HG03439 (cell line): ENCODE results near the gene BAD.

Experiments
- ATAC-seq: cut with Tn5 transposase; IDR thresholded peaks from one replicate; pipeline ENCODE4 v1.9.1; 2021; ENCODE audit warnings: mild to moderate bottlenecking, moderate library complexity; ENCODE audit not compliant: unreplicated experiment

The BAD gene

DNA sequence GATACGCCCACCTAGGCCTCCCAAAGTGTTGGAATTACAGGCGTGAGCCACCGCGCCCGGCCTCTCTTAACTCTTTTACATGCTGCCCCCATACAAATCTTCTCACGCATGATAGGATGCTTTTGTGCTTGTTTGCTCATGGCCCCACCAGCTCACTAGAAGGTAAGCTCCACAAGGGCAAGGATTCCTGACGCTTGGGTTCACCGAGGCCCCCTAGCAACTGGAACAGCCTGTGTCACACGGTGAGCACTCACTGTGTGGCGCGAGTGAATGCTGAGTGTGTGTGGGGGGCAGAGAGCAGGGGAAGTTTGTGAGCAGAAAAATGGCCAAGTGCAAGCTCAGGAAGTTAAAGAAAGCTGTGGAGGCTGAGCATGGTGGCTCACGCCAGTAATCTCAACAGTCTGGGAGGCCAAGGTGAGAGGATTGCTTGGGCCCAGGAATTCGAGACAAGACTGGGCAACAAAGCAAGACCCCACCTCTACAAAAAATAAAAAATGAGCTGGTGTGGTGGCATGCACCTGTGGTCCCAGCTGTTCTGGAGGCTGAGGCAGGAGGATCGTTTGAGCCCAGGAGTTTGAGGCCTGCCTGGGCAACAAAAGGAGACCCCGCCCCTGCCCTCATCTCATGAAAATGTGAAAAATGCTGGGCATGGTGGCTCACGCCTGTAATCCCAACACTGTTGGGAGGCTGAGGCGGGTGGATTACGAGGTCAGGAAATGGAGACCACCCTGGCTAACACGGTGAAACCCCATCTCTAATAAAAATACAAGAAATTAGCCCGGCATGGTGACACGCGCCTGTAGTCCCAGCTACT, 2.3 kb downstream of the BAD start:
- ATAC-seq, result no peak

DNA sequence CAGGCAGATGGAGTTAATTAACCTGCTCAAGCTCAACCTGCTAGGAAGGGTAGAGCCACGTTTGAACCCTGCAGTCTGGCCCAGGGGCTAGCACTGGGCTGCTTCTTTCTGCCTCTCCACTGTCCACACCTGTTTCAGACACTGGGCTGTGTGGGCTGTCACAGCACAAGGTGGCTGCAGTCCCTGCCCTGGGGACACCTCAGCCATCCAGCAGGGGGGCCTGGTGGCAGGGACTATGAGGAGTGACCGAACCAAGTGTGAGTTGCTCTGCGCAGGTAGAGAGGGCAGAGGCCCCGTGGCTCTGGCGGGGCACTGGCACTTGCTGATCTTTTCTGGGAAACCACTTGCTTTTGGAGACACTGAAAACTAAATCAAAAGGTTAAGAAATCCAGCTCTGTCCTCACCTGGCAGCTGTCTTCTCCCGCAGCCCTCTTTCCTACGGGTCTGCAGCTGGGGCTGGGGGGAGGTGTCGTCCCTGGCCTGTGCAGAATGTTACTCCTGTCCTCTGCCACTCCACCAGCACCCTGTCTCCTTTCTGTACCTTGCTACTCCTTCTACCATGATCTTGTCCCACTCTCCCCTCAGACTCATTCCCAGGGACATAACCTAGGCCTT, 5.8 kb downstream of the BAD start:
- ATAC-seq, result no peak

DNA sequence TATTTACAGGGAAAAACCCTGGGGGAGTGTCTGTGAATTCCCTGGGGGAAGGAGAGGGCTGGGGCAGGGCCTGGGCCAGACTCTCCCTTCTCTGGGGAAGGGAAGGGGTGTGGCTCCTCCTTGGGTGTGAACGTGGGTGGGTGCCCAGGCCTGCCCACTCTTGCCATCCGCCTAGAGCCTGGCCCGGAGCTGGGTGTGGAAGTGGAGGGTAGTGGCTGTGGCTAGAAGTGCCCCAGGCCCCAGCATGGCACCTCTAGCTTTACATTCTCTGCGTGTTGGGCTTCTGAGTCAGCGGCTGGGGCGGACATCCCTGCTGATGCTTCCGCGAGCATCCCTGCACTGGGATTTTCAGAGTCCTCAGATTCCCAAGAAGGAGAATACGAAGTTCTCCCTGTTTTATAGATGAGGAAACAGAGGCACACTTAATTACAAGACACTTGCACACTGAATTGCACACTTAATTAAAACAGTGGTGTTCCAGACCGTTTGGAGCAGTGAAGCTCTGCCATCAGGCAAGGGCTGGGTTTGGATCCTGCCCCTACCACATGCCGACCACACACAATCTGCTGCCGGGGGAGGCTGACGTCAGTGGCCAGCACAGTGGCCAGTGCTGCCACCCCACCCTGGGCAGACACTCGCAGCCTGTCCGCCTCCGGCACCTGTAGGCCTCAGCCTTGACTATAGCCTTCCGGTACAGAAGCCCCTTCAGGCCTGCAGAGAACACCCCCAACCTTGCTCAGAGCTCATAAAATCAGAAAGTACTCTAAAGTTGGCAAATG, 7.6 kb downstream of the BAD start:
- no peak for ATAC-seq

GRCh38 chr11:64275841-64276240, 8.6 kb downstream of the BAD start:
- ATAC-seq, result no peak

DNA sequence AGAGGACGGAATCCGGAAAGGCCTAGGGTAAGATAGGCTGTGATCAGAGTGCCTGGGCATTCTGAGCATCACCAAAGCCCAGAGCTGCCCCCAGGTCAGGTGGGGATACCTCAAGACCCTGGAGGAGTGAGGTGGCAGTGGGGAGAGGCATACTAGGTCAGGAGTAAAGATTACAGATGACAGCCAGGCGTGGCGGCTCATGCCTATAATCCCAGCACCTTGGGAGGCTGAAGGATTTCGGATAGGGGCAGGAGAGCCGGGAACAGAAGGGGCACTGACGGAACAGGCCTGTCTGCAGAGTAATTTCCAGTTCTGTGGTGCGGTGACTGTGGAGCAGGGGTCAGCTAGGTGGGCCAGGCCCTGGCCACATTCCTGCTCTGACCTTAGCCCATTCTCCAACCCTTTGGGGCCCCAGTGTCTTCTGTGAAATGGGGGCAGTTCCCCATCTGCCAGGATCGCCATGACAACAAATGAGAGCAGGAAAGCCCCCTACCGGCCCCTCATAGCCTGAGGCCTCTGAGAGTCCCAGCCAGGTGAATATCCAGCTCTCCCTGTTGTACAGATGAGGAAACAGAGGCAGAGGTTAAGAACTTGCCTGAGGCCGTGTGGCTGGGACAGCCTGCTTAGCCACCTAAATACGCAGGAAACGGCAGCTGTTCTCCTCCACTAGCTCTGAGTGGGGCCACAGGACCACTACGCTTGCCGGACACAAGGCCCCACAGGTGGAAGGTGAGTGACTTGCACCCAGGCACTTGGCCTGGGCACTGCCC, 9.2 kb downstream of the BAD start:
- ATAC-seq, result no peak

DNA sequence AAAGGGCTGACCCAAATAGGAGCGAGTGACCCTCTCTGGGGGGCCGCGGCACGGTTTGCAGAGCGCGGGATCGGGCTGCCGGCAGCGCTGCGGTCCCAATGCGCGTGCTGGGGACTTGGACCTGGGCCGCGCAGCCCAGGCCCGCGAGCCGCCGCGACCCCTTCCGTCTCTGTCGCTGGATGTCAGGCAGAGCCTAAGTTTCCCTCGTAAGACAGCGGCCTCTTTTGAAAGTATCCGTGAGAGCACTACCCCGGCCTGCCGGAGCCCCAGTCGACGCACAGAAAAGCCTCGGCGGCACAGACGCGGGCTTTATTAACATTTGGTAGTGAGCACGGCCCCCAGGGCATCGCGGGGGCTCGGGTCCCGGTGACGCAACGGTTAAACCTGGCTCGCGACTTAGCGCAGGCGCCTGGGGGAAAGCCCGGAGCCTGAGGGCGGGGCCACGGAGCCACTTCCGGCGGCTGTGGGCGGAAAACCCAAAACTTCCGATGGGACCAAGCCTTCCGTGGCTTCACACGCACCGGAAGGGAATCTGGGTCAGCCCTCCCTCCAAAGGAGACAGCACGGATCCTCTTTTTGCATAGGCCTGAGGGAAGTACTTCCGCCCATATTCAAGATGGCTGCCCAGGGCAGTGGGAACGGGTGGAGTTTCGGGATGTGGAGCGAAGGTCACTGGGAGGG, 14.8 kb downstream of the BAD start:
- ATAC-seq, result peak; percentile 62

DNA sequence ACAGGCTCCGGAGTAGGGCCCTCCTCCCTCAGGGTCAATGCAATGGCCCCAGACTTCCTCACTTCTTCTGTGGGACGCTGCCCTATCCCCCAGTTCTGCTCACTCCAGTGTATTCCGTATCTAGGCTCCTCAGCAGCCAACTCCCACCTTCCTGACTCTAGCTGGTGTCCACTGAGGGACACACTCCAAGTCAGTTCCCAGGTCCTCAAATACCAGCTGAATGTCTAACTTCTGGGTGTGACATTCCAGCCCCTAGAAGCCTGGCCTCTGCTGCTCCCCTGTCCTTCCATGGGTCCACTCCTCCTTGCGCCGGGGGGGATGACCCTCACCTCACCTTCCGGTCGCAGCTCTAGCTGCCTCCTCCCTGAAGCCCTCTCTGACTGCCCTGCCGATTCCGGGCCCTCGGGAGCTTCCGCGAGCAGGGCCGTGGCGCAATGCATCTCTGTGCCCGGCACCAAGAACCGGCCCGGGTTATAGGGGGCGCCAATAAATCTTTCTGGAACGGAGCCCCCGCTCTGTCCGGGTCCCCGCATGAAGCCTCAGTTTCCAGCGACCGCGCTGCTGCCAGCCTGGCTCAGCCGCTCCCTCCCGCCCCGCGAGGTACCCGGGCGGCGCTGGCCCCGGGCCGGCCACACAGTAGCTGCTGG, 15.4 kb downstream of the BAD start:
- ATAC-seq, result peak; percentile 13

- no peak for ATAC-seq
Observed at GRCh38 chr11:64268025-64268892, 16.2 kb downstream of the BAD start.

DNA sequence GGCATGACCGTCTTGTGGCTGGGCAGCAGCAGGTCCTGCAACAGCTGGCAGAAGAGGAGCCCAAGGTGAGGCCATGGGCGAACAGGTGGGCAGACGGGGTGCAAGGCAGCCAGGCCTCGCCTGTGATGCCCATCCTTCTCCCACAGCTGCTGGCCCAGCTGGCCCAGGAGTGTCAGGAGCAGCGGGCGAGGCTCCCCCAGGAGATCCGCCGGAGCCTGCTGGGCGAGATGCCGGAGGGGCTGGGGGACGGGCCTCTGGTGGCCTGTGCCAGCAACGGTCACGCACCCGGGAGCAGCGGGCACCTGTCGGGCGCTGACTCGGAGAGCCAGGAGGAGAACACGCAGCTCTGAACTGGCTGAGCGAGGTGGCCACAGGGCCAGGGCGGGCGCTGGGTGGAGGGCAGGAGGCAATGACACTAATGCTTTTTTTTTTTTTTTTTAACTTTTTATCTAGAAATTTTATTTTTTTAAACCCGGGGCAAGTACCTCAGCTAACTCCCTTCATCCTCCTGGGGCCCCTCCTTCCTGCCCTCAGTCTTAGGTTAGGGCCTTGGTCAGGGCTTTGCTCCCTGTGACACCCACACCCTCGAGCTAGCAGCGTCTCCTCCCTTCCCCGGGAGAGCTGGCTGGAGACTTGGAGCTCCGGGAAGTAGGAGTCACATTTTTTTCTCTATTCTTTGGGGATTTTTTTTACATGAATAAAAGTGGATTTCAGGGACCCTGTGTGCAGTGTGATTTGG, 17.1 kb downstream of the BAD start:
- ATAC-seq, result no peak

- ATAC-seq, result no peak
Observed at GRCh38 chr11:64266339-64266738, 18.1 kb downstream of the BAD start.

- ATAC-seq, result no peak
Observed at GRCh38 chr11:64265176-64266160, 19.0 kb downstream of the BAD start.

DNA sequence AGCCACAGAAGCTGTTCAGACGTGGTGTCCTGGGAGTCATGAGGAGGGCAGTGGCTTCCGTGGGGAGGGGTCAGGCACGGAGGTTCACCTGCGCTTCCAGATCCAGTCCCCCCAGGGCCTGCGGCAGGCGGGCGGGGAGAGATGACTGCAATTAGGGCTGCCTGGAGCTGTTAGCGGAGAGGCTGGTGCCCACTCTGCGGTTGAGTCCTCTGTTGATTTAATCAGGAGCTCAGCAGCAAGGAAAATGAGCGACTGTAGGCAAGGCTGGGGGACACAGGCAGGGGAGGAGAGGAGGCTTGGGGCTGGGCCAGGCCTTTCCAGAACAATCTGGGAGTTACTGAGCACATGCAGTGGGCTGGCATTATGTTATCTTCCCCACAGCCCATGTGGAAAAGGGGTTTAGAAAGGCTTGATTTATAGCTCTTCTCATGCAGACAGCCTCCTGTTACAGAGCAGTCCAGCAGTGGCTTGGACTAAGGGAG, 20.1 kb downstream of the BAD start:
- no peak for ATAC-seq

GRCh38 chr11:64263947-64264317, 20.5 kb downstream of the BAD start:
- ATAC-seq, result no peak

DNA sequence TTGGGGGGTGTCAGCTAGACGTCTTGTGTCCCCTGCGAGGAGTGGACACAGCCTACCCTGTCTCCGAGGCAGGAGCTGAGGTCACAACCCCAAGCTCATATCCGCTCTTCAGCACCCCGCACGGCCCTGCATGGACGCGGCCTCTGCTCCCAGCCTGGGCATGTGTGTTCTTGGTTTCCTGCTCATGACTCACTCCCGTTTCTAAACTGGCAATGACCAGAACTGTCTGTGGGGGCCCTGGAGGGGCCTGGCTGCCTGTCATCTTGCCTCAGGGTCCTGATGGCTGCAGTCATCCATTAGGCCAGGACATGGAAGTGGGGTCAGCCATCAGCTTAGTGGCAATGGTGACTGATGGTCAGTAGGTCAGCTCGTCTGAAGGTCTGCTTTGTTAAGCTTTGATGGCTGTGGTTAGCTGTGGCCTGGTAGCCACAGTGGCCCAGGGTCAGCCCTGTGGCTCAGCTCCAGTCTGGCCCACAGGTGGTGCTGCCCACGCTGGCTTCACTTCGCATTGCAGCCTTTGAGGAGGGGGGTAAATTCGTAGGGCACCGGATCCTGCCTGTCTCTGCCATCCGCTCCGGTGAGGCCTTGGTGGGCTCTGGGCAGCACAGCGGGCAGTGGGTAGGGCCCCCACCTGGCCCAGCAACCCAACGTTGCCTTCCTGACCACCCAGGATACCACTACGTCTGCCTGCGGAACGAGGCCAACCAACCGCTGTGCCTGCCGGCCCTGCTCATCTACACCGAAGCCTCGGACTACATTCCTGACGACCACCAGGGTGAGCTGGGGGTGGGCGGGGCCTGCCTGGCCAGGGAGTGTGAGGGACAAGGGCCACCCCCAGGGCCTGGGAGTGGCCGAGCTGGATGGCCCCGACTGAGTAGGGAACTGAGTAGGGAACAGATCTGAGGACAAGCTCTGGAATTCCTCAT, 21.2 kb downstream of the BAD start:
- no peak for ATAC-seq

GRCh38 chr11:64262271-64263002, 22.0 kb downstream of the BAD start:
- ATAC-seq, result no peak
